Breast epithelium (tissue), 3 donors: ENCODE results near the gene LRRC19.

ENCODE experiments used
- POLR2A ChIP-seq: fragments of 450-650 bp; IDR thresholded peaks from one replicate; pipeline ENCODE4 v1.6.1; 2016; ENCODE audit warnings: antibody characterized with exemption, mild to moderate bottlenecking, moderate library complexity
- TF ChIP-seq, protein P1 (sequence below), 3 donors: fragments of 450-650 bp; IDR thresholded peaks; one replicate each; pipeline ENCODE4 v1.5.1; 2016 to 2017; ENCODE audit warnings: antibody characterized with exemption in 3 of 3, mild to moderate bottlenecking in 3 of 3, moderate library complexity in 3 of 3

DNA sequence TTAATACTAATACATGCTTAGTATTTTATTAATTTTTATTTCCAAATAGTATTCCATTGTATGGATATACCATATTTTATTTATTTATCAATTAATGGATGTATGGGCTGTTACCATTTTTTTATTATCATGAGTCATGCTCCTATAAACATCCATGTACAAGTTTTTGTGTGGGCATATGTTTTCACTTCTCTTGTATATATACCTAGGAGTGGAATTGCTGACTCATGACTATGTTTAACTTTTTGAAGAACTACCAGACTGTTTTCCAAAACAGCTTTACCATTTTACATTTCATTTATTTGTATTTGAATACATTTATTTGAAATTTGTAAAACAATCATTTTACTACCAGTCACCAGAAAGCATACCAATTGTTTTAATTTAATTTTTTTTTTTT, 14.1 kb upstream of the LRRC19 start:
- TF ChIP-seq, protein P1, sequence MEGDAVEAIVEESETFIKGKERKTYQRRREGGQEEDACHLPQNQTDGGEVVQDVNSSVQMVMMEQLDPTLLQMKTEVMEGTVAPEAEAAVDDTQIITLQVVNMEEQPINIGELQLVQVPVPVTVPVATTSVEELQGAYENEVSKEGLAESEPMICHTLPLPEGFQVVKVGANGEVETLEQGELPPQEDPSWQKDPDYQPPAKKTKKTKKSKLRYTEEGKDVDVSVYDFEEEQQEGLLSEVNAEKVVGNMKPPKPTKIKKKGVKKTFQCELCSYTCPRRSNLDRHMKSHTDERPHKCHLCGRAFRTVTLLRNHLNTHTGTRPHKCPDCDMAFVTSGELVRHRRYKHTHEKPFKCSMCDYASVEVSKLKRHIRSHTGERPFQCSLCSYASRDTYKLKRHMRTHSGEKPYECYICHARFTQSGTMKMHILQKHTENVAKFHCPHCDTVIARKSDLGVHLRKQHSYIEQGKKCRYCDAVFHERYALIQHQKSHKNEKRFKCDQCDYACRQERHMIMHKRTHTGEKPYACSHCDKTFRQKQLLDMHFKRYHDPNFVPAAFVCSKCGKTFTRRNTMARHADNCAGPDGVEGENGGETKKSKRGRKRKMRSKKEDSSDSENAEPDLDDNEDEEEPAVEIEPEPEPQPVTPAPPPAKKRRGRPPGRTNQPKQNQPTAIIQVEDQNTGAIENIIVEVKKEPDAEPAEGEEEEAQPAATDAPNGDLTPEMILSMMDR (IDR thresholded peaks at IDR 0.05), result no peak
- TF ChIP-seq POLR2A, result no peak
